ENCODE measurements around the gene PRAMEF5.
"Not testable (repeated sequence)": the region's sequence is repeated elsewhere in the genome, so short reads cannot be mapped to it uniquely, and the experiment has no call there.

DNA sequence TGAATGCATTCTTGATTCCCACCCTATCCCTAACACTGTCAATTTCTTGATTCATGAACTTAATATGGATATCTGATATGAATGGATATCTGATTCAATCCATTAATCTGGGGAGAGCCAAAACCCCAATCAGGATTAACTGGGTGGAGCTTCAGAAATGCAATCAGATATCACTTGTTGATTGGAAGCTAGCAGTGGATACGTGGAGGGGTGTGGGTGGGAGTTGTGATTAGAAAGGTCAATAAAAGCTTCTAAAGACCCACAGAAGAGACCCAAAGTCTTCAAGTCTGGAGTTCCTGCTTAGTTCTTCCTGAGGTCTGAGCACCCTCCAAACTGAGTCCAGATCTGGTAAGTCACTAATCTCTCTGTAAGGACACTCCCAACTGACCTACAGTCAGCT, 49.2 kb downstream of the PRAMEF5 start, which contains the start of gene PRAMEF33:
- TF ChIP-seq, protein P1, sequence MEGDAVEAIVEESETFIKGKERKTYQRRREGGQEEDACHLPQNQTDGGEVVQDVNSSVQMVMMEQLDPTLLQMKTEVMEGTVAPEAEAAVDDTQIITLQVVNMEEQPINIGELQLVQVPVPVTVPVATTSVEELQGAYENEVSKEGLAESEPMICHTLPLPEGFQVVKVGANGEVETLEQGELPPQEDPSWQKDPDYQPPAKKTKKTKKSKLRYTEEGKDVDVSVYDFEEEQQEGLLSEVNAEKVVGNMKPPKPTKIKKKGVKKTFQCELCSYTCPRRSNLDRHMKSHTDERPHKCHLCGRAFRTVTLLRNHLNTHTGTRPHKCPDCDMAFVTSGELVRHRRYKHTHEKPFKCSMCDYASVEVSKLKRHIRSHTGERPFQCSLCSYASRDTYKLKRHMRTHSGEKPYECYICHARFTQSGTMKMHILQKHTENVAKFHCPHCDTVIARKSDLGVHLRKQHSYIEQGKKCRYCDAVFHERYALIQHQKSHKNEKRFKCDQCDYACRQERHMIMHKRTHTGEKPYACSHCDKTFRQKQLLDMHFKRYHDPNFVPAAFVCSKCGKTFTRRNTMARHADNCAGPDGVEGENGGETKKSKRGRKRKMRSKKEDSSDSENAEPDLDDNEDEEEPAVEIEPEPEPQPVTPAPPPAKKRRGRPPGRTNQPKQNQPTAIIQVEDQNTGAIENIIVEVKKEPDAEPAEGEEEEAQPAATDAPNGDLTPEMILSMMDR (conservative IDR thresholded peaks at IDR 0.05; ENCODE audit: low read depth, low read length), result not testable (repeated sequence)
- TF ChIP-seq EZH2 (IDR thresholded peaks at IDR 0.05; ENCODE audit: borderline replicate concordance, low read depth, low read length, poor library complexity, severe bottlenecking), result not testable (repeated sequence)

Measured in A673 (cell line).